ENCODE results near the gene CHST10. TPM values are rescaled to one million over a fixed set of nuclear protein-coding genes. Genes with fewer than 3 reads are reported as not detected.

CHST10 gene
- total RNA-seq, 1 experiment from 2014 or later = not detected

GRCh38 chr2:100427627-100428258 is 10.3 kb upstream of the CHST10 start:
- Histone ChIP-seq H3K27me3 (replicated peaks; ENCODE audit: control insufficient read depth, insufficient read depth, low read length) (no peaks in the 10 kb centered on the region), H3K9me3 (no peaks in the 10 kb centered on the region), H3K4me3 (ENCODE audit: low read depth, low read length) (no peak overlapping the region), H3K36me3 (ENCODE audit: control insufficient read depth, insufficient read depth, low read length) (no peaks in the 10 kb centered on the region), H3K4me1 (no peaks in the 10 kb centered on the region)
- intact Hi-C loops (cut with micrococcal nuclease; ENCODE audit: unreplicated experiment) = no loop called here
- POLR2A ChIA-PET = no interaction called here
- H3K27ac Mint-ChIP-seq (ENCODE audit: unreplicated experiment) = no peak overlapping the region
- DNase-seq = peak in 1 of 2 experiments; percentile 38
- H3K36me3 Mint-ChIP-seq (ENCODE audit: insufficient read depth, unreplicated experiment) = no peaks in the 10 kb centered on the region
- peaks cover 20% of the 10 kb centered on the region for H3K9me3 Mint-ChIP-seq (ENCODE audit: unreplicated experiment)
- no peaks in the 10 kb centered on the region for H3K4me1 Mint-ChIP-seq (ENCODE audit: low read depth, unreplicated experiment)
- no peak overlapping the region for H3K4me3 Mint-ChIP-seq (ENCODE audit: unreplicated experiment)
- TF ChIP-seq, protein P1, sequence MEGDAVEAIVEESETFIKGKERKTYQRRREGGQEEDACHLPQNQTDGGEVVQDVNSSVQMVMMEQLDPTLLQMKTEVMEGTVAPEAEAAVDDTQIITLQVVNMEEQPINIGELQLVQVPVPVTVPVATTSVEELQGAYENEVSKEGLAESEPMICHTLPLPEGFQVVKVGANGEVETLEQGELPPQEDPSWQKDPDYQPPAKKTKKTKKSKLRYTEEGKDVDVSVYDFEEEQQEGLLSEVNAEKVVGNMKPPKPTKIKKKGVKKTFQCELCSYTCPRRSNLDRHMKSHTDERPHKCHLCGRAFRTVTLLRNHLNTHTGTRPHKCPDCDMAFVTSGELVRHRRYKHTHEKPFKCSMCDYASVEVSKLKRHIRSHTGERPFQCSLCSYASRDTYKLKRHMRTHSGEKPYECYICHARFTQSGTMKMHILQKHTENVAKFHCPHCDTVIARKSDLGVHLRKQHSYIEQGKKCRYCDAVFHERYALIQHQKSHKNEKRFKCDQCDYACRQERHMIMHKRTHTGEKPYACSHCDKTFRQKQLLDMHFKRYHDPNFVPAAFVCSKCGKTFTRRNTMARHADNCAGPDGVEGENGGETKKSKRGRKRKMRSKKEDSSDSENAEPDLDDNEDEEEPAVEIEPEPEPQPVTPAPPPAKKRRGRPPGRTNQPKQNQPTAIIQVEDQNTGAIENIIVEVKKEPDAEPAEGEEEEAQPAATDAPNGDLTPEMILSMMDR (IDR thresholded peaks at IDR 0.05; ENCODE audit: insufficient read depth in 1 of 2, low read depth in 1 of 2, low read length in 1 of 2, severe bottlenecking in 1 of 2, unreplicated experiment in 1 of 2) = peak in 1 of 2 experiments; percentile 20
- CTCF ChIA-PET = no interaction called here
- peaks cover 16% of the 10 kb centered on the region for H3K27me3 Mint-ChIP-seq (ENCODE audit: insufficient read depth, unreplicated experiment)
- BruUV-seq (replicated peaks) = no TSS peak

DNA sequence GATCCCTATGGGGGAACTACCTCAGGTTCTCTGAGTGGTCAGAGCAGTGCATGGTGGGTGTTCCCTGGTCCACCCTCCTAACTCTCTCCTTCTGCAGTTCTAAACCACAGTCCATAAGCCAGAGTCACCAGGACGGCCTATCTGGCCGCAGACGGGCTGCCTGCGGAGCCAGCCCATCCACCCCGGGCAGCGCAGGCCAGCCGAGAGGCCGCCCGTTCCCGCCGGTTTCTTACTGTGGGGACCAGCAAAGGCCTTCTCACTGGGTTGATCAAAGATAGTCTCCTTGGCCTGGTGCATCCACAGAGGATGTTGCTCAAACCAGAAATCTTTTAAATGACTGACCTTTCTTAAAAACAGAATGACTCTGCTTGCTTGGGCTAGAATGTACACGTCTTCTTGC is 9.6 kb upstream of the CHST10 start:
- TF ChIP-seq, protein P1 (IDR thresholded peaks at IDR 0.05; ENCODE audit: insufficient read depth in 1 of 2, low read depth in 1 of 2, low read length in 1 of 2, severe bottlenecking in 1 of 2, unreplicated experiment in 1 of 2) = no peak
- no peaks in the 10 kb centered on the region for H3K27me3 ChIP-seq (replicated peaks; ENCODE audit: control insufficient read depth, insufficient read depth, low read length)
- intact Hi-C loops (cut with micrococcal nuclease; ENCODE audit: unreplicated experiment) = no loop called here
- Mint-ChIP-seq H3K4me1 (ENCODE audit: low read depth, unreplicated experiment) (no peaks in the 10 kb centered on the region), H3K4me3 (ENCODE audit: unreplicated experiment) (no peak overlapping the region), H3K27me3 (ENCODE audit: insufficient read depth, unreplicated experiment) (peaks cover 16% of the 10 kb centered on the region), H3K27ac (ENCODE audit: unreplicated experiment) (no peak overlapping the region), H3K36me3 (ENCODE audit: insufficient read depth, unreplicated experiment) (no peaks in the 10 kb centered on the region), H3K9me3 (ENCODE audit: unreplicated experiment) (peaks cover 20% of the 10 kb centered on the region)
- BruUV-seq (replicated peaks) = no TSS peak
- DNase-seq = no peak
- no peaks in the 10 kb centered on the region for H3K36me3 ChIP-seq (ENCODE audit: control insufficient read depth, insufficient read depth, low read length)
- CTCF ChIA-PET = no interaction called here
- H3K4me1 ChIP-seq = no peaks in the 10 kb centered on the region
- H3K4me3 ChIP-seq (ENCODE audit: low read depth, low read length) = no peak overlapping the region
- H3K9me3 ChIP-seq = no peaks in the 10 kb centered on the region
- POLR2A ChIA-PET = no interaction called here

DNA sequence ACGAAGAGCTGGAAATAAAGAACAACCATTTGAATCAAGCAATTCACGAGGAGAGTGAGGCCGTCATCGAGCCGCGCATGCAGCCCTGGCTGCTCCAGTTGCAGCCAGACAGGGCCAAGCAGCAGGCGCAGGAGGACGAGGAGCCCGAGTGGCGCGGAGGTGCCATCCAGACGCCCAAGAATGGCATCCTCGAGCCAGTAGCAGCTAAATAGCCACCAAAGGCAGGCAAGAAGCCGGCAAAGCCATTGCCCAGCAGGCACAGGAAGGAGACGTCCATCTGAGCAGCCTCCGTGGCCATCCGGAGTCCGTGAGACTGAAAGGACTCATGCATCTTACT is 8.9 kb upstream of the CHST10 start:
- peaks cover 20% of the 10 kb centered on the region for H3K9me3 Mint-ChIP-seq (ENCODE audit: unreplicated experiment)
- Histone ChIP-seq H3K9me3 (no peaks in the 10 kb centered on the region), H3K4me3 (ENCODE audit: low read depth, low read length) (no peak overlapping the region), H3K27me3 (replicated peaks; ENCODE audit: control insufficient read depth, insufficient read depth, low read length) (no peaks in the 10 kb centered on the region), H3K4me1 (no peaks in the 10 kb centered on the region), H3K36me3 (ENCODE audit: control insufficient read depth, insufficient read depth, low read length) (no peaks in the 10 kb centered on the region)
- no peaks in the 10 kb centered on the region for H3K36me3 Mint-ChIP-seq (ENCODE audit: insufficient read depth, unreplicated experiment)
- TF ChIP-seq, protein P1 (IDR thresholded peaks at IDR 0.05; ENCODE audit: insufficient read depth in 1 of 2, low read depth in 1 of 2, low read length in 1 of 2, severe bottlenecking in 1 of 2, unreplicated experiment in 1 of 2) = no peak
- H3K27me3 Mint-ChIP-seq (ENCODE audit: insufficient read depth, unreplicated experiment) = peaks cover 16% of the 10 kb centered on the region
- BruUV-seq (replicated peaks) = no TSS peak
- H3K27ac Mint-ChIP-seq (ENCODE audit: unreplicated experiment) = no peak overlapping the region
- H3K4me1 Mint-ChIP-seq (ENCODE audit: low read depth, unreplicated experiment) = no peaks in the 10 kb centered on the region
- CTCF ChIA-PET = no interaction called here
- intact Hi-C loops (cut with micrococcal nuclease; ENCODE audit: unreplicated experiment) = no loop called here
- H3K4me3 Mint-ChIP-seq (ENCODE audit: unreplicated experiment) = no peak overlapping the region
- DNase-seq = no peak
- POLR2A ChIA-PET = no interaction called here
